Chondrocyte (in vitro differentiated cells): Measurements from ENCODE around the gene ARFGEF3. TPM values are rescaled to one million over a fixed set of nuclear protein-coding genes. Genes with fewer than 3 reads are reported as not detected.

Source experiments
- DNase-seq: peaks from one replicate; pipeline ENCODE4 v3.0.0; 2021; ENCODE audit warnings: mixed read lengths, low spot score
- H3K27ac Mint-ChIP-seq: one replicate; pipeline ENCODE4 v1.8.0; 2021; ENCODE audit warnings: mild to moderate bottlenecking, moderate library complexity, mixed read lengths; ENCODE audit not compliant: unreplicated experiment
- H3K27me3 Mint-ChIP-seq: 2 replicates; pipeline ENCODE4 v1.8.0; 2021; ENCODE audit warnings: low read depth, mixed read lengths
- H3K36me3 Mint-ChIP-seq: 2 replicates; pipeline ENCODE4 v1.8.0; 2021; ENCODE audit warnings: low read depth, mixed read lengths
- H3K4me1 Mint-ChIP-seq: 2 replicates; pipeline ENCODE4 v1.8.0; 2021; ENCODE audit warnings: low read depth, mild to moderate bottlenecking, mixed read lengths
- H3K4me3 Mint-ChIP-seq: one replicate; pipeline ENCODE4 v1.8.0; 2021; ENCODE audit warnings: mild to moderate bottlenecking, moderate library complexity, mixed read lengths; ENCODE audit not compliant: unreplicated experiment
- H3K9me3 Mint-ChIP-seq: 2 replicates; pipeline ENCODE4 v1.8.0; 2021; ENCODE audit warnings: low read depth, mixed read lengths
- total RNA-seq: library from RNA; stranded (reverse); gene quantifications from 3 replicates; pipeline ENCODE4 v1.2.1, GENCODE V29; 2021
- TF ChIP-seq, protein P1 (sequence below): fragments of 200-600 bp; sonication (generic); IDR thresholded peaks from 2 replicates; pipeline ENCODE4 v1.5.0; 2021; ENCODE audit warnings: antibody characterized with exemption, mild to moderate bottlenecking, moderate library complexity

ARFGEF3 gene
- total RNA-seq, 1 donor from 2014 or later: 2.7 TPM

DNA sequence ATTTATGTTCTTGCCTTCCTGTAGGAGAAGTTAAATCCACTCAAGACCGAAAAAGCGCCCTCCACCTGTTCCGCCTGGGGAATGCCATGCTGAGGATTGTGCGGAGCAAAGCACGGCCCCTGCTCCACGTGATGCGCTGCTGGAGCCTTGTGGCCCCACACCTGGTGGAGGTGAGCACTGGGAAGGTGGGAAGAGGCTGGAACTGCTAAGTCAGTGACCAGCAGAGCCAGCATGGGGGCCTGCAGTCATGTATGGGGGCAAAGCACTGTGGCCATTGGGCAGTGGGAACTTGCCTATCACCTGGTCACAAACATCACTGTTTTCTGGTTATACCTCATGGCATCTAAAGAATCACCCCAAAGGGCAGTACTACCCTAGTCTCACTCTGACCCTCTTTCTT is 135.0 kb downstream of the ARFGEF3 start:
- H3K27ac Mint-ChIP-seq: no peak overlapping the region
- no peaks in the 10 kb centered on the region for H3K27me3 Mint-ChIP-seq
- H3K4me1 Mint-ChIP-seq: peaks cover 2% of the 10 kb centered on the region
- peaks cover 4% of the 10 kb centered on the region for H3K36me3 Mint-ChIP-seq
- TF ChIP-seq, protein P1, sequence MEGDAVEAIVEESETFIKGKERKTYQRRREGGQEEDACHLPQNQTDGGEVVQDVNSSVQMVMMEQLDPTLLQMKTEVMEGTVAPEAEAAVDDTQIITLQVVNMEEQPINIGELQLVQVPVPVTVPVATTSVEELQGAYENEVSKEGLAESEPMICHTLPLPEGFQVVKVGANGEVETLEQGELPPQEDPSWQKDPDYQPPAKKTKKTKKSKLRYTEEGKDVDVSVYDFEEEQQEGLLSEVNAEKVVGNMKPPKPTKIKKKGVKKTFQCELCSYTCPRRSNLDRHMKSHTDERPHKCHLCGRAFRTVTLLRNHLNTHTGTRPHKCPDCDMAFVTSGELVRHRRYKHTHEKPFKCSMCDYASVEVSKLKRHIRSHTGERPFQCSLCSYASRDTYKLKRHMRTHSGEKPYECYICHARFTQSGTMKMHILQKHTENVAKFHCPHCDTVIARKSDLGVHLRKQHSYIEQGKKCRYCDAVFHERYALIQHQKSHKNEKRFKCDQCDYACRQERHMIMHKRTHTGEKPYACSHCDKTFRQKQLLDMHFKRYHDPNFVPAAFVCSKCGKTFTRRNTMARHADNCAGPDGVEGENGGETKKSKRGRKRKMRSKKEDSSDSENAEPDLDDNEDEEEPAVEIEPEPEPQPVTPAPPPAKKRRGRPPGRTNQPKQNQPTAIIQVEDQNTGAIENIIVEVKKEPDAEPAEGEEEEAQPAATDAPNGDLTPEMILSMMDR: no peak
- DNase-seq: no peak
- no peaks in the 10 kb centered on the region for H3K9me3 Mint-ChIP-seq
- no peak overlapping the region for H3K4me3 Mint-ChIP-seq

DNA sequence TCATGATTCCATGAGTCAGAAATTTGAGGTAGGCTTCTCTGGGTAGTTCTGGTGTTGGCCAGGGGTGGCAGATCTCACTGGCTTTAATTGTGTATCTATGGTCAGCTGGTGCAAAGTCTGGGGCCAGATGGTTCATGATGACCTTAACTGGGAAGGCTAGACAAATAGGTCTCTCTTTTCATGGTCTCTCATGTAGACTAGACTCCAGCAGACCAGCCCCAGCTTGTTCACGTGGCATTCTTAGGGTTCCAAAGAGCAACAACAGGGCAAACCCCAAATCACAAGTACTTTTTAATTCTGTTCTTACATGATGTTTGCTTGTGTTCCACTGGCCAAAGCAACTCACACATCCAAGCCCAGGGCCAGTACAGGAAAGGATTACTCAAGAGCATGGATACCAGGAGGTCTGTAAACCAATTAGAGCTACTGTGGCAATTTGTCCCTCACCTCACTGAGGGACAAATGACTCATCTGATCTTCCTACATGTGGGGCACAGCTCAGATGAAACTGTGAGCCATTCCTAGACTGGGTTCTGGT is 136.1 kb downstream of the ARFGEF3 start:
- Mint-ChIP-seq H3K4me3 (no peak overlapping the region), H3K36me3 (peaks cover 3% of the 10 kb centered on the region), H3K27me3 (no peaks in the 10 kb centered on the region), H3K27ac (no peak overlapping the region), H3K9me3 (no peaks in the 10 kb centered on the region), H3K4me1 (peaks cover 2% of the 10 kb centered on the region)
- DNase-seq: no peak
- TF ChIP-seq, protein P1: no peak

DNA sequence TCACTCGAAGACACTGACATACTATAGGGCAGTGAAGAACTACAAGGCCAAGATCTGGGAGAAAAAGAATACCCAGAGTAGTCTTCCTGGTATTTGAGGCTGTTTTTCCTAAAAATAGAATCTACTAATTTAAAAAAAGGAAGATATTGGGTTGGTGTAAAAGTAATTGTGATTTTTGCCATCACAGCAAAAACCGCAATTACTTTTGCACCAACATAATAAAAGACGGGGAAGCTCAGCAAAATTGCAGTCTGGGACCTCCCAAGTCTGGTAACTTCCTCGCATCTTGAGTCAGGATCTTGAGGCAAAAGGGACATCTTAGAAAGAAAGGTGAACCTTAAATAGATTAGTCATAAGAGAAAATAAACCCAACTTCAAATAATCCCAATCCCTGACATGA is 138.7 kb downstream of the ARFGEF3 start:
- no peaks in the 10 kb centered on the region for H3K9me3 Mint-ChIP-seq
- TF ChIP-seq, protein P1: no peak
- no peak overlapping the region for H3K4me3 Mint-ChIP-seq
- no peaks in the 10 kb centered on the region for H3K27me3 Mint-ChIP-seq
- peaks cover 2% of the 10 kb centered on the region for H3K4me1 Mint-ChIP-seq
- peaks cover 3% of the 10 kb centered on the region for H3K36me3 Mint-ChIP-seq
- DNase-seq: no peak
- H3K27ac Mint-ChIP-seq: no peak overlapping the region

DNA sequence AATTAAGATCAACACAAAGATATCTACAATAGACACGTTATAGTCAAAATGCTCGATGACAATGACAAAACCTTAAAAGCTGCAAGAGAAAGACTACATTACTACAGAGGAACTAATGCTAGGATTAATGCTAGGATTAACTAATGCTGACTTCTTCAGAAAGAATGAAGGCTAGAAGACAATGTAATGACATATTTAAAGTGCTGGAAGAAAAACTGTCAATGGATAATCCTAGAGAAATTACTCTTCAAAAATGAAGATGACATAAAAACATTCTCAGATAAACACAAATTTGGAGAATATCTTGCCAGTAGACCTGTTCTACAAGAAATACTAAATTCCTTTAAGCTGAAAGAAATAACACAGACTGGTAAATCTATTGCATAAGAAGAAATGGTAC is 140.8 kb downstream of the ARFGEF3 start:
- Mint-ChIP-seq H3K27ac (no peak overlapping the region), H3K9me3 (no peaks in the 10 kb centered on the region), H3K4me3 (no peak overlapping the region), H3K27me3 (no peaks in the 10 kb centered on the region), H3K36me3 (peaks cover 3% of the 10 kb centered on the region), H3K4me1 (peaks cover 2% of the 10 kb centered on the region)
- TF ChIP-seq, protein P1: no peak
- DNase-seq: no peak

DNA sequence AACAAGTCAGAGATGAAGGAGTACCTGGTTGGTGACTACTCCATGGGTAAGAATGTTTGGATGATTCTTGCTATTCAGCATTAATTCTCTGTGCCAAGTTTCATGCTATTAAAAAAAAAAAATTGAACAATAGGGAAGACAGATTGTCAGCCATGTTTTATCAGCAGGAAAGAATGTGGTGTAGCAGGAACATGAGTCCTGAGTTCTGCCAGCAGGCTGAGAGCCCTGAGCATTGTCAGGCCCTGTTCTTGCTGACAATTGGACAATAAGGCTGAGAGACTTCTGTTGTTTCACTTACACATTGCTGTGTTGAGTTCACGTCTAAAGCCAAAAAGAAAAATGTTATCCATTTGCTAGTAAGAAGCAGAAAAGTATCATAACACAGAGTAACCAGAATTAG is 145.6 kb downstream of the ARFGEF3 start:
- TF ChIP-seq, protein P1: no peak
- no peaks in the 10 kb centered on the region for H3K4me1 Mint-ChIP-seq
- H3K27me3 Mint-ChIP-seq: no peaks in the 10 kb centered on the region
- no peak for DNase-seq
- H3K27ac Mint-ChIP-seq: no peak overlapping the region
- H3K9me3 Mint-ChIP-seq: no peaks in the 10 kb centered on the region
- no peaks in the 10 kb centered on the region for H3K36me3 Mint-ChIP-seq
- no peak overlapping the region for H3K4me3 Mint-ChIP-seq
